Activated CD8-positive, alpha-beta memory T cell treated with anti-CD3 and anti-CD28 coated beads for 24 hours (primary cell): ENCODE measurements around the gene CABLES2.
A peak's percentile ranks its signal among the peaks of the same experiment; 100 is the strongest.

Experiments used
- DNase-seq: peaks from one replicate; pipeline ENCODE4 v3.0.0-alpha.2; 2020

The CABLES2 gene, protein sequence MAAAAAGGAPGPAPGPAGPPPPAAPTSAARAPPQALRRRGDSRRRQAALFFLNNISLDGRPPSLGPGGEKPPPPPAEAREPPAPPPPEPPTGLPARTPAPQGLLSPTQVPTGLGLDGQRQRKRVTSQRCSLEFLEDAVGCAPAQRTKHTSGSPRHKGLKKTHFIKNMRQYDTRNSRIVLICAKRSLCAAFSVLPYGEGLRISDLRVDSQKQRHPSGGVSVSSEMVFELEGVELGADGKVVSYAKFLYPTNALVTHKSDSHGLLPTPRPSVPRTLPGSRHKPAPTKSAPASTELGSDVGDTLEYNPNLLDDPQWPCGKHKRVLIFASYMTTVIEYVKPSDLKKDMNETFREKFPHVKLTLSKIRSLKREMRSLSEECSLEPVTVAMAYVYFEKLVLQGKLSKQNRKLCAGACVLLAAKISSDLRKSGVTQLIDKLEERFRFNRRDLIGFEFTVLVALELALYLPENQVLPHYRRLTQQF

DNA sequence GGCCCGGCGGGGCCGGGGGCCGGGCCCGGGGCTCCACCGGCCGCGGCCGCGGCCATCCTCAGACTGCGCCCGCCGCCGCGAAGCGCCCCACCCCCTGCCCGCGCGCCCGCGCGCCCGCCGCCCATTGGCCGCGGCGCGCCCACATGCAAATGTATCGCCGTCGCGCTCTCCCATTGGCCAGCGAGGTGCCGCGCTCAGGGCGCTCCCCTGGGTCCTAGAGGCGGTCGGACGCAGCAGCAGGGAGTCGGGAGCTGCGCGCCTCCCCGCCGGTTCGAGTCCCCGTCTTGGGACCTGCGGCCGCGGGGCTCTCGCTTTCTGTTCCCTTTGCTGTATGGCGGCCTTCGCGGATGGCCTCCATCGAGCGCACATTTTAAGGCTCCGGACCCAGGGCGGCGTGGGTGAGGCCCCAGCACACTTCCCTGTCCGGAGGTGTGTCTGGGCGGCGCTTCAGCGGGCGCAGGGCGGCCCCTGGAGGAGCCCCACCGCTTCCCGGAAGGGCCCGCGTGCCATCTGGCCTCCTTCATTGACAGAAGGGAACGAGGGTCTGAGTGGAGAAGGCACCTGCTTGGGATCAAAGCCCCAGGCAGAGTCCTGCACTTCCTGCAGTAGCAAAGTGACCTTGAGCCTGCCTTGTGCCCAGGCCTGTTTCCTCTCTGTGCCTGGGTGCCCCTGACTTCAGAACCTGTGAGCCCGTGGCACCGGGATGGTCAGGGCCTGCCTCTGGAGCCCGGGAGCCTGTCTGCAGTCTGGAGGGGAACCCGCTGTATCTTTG lies at the start of gene CABLES2:
Gene CABLES2 (minus strand): TSS at position 65 of the 772 bp plus-strand sequence. CDS start 9 bp downstream, at position 56.
- DNase-seq: peak; percentile 93

DNA sequence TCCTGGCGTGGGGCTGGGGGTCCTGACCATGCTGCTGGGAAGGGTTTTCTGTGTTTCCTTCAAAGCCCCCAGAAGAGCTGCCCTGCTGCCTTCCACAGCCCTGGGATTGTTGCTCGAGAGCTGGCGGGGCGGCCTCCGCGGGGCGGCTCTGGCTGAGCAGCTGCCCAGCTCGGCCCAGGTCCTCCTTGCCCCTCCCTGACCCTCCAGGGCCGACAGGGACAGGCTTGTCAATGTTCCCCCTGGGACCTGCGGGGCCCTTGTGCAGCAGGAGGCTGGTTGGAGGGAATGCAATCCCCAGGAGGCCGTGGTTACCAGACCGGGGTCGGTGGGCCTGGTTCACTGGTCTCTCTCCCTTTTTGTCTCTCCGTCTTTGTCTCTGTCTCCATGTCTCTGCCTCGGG lies 48.8 kb upstream of the CABLES2 start:
- no peak for DNase-seq

DNA sequence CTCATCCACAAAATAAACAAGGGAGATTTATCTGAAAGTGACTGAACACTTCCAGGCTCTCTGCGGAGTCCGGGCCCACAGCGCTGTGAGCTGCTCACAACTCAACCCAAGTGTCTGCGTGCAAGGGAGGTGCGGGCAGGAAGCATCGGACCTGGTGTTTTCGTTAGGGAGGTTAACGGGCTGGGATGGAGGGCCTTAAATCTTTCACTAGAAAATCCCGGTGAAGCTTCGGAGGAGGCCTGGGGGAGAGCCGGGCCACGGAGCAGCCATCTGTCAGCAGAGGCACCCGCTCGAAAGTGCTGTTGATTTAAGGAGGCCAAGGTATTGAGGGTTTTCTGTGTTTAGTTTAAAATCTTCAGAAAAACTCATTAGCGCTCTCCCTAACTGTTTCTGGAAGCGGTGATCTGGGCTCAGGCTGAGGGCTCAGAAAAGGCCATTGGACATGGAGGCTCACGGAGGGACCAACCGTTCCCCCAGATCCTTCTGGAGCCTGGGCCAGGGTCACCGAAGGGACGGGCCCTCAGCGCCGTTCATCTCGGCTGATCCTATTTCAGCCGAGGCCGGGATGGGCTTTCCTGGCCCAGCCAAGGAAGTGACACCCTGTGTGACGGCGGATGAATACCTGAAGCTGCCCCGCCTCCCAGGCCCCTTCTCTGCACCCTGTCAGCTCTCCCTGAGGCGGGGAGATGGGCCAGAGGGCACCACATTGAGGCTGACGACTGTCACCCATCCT lies 48.0 kb upstream of the CABLES2 start:
- DNase-seq: no peak

DNA sequence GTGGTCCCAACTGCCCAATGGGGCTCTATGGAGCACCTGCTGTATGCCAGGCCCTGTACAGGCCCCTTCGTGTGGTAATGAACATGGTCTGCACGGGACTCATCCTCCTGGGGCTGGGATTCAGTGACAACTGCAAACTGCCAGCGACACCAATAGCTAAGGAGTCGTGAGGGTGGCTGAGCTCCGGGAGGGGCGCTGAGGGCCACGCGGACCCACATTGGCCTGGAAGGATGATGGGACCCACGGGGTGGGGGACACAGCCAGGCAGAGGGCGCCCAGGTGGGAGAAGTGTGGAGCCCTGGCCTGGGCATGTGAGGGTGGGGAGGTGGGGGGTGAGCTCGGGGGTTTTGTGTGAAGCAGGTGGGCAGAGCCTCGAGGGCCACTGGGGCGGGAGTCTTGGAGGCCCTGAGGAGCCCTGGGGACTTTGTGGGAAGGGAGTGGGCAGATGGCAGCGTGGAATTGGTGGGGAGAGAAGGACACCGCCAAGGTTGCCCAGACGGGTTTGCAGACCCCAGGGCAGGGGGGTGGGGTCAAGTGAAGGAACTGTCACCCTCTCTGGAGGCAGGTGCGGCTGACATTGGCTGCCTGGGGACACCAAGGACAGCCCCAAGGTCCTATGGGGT lies 46.2 kb upstream of the CABLES2 start:
- DNase-seq: no peak

DNA sequence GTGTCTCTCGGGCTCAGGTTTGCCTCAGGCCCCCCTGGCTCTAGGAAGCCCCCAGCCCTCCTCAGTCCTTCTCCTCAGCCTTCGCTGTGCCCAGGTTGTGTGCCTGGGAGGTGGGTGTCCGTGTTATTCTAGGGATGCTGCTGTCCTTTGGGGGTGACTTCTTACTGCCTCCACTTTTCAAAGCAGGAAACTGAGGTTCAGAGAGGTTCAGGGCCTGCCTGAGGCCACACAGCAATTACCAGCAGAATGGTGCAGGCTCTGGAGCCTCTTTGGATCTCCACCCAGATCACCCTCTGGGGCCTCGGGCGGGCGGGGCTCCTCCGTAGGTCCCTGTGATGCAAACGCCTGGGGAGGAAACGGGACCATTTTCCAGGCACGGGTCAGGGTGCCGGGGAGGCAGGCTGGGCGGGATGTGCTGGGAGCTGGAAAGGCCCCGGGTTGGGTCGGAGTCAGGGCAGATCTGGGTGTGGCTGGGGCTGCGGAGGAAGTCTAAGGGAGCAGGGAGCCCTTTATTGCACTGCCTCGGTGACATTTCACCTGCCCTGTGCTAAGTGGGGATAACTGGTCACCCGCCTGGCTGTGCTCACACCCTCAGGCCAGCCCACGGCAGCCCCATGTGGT lies 45.5 kb upstream of the CABLES2 start:
- no peak for DNase-seq

DNA sequence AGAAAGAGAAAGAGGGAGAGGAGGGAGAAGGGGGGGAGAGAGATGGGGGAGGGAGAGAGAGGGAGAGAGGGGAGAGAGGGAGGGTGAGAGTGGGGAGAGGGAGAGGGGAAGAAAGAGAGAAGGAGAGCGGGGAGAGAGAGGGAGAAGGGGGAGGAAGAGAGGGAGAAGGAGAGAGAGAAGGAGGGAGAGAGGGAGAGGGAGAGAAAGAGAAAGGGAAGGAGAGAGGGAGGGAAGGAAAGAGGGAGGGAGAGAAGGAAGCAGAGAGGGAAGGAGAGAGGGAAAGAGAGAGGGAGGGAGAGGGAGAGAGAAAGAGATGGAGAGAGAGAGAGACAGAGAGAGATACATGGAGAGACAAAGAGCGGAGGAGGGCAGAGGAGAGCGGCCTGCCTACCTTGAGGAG lies 44.9 kb upstream of the CABLES2 start:
- no peak for DNase-seq

DNA sequence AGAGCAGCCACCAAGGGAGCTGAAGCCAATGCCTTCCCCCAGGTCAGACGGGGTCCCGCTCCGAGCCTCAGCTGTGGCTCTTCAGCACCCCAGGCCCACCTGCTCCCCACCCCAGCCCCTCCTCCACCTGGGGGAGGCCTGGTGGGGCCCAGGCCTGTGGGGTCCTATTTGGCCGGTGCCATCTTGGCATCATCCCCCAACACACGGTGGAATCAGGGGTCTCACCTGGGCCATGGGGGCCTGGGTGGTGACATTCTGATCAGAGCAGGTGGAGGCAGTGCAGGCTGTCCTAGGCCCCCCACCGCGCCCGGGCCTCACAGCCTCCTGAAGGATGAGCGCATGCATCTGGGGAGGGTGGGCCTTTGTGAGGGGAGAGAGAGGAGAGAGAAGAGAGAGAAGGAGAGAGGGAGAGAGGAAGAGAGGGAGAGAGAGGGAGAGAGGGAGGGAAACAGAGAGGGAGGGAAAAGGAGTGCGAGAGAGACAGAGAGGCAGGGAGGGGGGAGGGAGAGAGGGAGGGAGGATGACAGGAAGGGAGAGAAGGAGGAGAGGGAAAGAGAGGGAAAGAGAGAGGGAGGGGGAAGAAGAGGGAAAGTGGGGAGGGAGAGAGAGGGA lies 44.2 kb upstream of the CABLES2 start:
- no peak for DNase-seq

DNA sequence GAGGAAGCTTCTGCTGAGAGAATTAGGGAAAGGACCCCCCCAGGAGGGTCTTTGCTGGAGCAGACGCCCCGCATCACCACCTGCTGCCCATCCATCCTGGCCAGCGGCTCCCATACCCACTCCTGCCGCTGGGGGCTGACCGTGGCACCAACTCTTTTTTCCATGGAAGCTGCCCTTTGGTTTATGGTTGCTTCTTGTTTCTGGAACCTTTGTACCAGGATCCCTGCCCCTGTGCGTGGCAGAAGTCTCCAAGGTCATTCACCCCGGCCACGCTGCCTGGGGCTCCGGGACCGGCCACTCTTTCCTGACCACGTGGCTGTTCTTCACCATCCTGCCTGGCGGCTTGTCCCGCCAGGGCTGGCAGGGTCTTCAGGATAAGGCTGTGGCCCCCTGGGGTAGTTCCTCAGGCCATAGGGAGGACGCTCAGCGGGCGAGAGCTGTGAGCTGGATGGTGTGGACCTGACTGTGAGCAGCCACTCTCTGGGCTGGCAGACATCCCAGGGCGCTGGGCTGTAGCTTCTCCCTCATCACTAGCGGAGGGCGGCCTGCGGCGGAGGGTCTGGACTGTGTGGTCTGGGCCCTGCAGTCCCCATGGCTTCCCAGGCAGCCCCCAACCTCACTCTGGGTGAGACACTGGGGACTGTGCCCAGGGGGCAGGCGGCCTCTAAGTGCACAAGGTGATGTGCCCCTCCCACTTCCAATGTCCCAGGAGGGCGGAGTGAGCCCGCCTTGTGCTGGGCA lies 43.0 kb upstream of the CABLES2 start:
- no peak for DNase-seq

DNA sequence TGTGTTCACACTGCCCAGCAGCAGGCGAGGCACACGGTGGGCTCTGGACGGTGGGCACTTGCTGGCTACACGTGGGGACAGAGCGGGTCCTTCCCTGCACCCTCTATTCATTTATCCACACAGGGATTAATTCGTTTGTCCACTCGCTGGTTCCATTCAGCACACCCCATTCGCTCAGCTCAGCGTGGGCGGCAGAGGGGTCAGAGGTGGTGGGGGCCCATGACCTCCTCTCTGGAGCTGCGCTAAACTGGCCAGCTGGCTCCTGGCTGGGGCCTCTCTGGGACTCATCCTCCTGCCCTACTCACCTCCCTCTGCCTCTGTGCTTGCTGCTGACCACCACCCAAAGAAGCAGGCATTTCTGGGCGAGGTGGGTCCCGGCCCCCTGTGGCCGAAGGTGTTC lies 41.7 kb upstream of the CABLES2 start:
- no peak for DNase-seq

DNA sequence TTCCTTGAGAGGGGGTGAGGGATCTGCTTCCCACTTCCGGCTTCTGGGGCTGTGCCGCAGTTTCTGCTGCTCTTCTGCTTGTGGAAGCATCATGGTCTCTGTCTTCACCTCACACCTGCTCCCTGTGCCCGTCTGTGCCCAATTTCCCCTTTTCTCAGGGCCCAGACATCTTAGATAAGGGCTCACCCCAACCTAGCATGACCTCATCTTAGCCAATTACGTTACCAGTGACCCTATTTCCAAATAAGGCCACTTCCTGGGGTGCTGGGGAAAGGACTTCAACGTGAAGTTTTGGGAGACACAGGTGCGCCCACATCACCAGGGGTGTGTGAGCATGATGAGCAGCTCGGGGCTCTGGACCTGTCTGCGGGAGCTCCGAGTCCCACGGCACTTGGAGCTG lies 41.0 kb upstream of the CABLES2 start:
- no peak for DNase-seq

DNA sequence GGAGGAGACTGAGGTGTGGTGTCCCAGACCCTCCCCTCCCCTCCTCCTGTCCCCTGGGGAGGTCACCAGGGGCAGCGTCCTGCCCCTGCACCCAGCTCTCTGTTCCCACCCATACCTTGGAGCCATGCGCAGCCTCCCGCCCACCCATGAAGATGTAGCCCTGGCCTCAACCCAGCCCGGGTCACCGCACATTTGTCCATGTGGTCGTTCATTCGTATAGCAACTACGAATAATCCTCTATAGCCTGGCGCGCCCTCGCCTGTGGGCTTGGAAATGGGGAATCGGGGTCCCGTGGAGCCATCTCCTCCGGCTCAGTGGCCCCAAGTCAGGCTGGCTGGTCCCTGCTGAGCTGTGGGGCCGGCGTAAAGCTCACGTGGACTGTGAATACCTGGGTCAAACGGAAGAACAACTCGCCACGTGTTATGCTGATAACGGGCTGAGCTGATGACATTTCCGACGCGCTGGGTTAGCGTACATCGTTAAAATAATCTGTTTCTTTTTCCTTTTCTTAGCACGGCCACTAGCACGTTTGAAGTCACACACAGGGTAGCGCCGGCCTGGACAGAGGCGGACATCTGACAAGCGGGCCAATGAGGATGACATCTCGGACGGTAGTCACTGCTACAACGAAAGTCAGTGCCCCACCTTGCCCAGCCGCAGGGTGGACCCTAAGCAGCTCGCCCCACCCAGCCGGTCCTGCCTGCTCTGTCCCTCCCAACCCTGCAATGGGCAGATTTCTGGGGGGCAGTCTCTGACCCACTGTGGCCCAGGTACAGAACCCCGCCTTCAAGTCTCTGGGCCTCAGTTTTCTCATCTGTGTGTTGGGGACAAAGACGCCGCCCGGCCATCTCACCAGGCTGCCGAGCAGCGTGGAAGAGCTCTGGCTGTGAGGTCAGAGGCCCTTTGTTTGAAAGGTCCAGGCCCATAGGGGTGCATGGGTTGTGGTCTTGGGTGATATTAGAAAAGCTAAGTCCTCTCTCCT lies 40.1 kb upstream of the CABLES2 start:
- DNase-seq: no peak

DNA sequence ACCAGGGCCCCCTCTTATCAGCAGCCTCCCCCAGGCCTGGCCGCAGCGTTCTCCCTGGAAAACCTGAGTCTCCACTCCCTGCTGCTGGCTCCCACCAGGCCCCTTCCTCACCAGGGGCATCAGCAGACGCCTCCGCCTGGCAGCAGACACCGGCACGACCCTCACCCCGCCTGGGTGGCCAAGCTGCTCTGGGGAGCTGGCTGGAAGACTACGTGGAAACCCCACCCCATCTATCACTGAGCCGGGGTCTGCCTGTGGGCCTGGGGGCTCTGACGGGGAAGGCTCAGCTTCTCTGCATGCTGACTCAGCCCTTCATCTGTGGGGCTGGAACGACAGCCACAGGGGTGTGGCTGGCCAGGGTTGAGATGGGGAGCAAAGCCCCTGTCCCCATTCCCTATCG lies 39.4 kb upstream of the CABLES2 start:
- no peak for DNase-seq

DNA sequence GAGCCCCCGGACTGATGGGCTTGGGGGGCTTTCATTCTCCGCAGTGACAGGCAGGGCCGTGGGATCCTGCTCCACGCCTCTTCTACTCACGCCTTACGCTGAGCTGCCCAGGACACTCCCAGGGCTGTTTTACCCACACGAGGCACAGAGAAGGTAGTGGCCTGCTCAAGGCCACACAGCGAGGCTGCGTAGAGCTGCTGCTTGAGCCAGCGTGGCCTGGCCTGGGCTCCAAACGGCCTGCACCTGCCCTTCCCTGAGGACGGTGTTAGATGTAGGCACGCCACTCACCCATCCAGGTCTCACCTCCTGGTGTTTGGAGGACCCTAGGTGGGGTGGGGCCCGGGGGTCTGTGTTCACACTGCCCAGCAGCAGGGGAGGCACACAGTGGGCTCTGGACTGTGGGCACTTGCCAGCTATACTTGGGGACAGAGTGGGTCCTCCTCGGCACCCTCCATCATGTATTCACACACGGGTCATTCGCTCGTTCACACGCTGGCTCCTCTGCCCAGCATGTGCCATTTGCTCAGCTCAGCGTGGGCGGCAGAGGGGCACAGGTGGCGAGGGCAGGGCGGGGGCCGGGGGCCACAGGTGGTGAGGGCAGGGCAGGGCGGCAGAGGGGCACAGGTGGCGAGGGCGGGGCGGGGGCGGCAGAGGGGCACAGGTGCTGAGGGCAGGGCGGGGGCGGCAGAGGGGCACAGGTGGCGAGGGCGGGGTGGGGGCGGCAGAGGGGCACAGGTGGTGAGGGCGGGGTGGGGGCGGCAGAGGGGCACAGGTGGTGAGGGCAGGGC lies 38.7 kb upstream of the CABLES2 start:
- no peak for DNase-seq

DNA sequence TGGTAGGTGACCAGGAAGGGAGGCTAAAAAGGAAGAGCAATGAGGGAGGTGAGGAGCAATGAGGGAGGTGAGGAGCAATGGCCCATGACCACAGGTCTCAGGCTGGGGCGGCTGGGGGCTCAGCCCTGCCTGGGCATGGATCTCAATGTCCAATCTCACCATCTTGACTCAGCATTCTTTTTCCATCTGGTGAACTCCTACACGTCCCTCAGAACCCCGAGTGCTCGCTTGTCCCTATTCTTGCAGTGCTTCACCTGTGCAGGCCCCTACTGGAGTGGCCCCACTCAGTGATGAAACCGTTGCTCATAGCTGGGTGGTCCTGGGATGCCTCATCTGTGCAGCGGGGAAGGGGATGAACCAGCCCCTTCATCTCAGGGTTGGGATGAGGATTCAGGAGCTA lies 37.2 kb upstream of the CABLES2 start:
- no peak for DNase-seq

DNA sequence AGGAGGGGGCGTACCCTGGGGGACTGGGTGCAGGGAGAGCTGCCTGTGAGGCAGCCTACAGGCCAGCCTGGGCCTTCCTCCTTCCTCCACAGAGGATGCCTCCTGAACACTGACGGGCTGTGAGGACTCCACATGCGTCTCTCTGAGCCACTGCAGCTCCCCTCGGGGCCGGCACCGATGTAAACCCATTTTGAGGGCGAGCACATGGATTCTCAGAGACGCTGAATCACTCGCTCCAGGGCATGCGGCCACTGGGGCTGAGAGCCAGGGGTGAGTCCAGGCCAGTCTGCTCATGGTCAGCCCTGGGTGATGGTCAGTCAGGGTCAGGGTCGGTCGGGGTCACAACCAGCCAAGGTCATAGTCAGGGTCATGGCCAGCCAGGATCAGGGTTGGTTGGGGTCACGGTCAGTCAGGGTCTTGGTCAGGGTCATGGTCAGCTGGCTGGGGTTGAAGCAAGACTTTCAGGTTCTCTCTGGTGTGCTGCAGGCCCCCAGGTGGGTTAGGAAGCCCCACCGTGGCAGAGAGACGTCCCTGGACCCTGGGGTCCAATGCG lies 35.0 kb upstream of the CABLES2 start:
- DNase-seq: no peak

DNA sequence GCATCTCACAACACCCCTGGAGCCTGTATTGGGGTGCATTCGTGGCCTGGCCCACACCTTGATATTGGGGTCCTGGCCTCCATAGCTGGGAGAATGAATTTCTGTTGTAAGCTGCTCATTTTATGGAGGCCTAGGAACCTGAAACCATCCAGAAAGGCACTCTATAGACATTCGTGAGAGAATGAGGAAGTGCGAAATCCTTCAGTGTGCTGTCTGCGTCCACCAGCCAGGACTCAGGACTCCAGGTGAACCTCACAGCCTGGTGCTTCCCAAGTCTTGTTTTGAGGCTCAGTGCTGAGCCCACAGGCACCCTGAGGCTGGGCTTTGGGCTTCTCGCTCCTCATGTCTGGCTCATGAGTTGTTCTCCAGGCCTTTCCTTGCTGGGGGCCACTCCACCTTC lies 32.1 kb upstream of the CABLES2 start:
- no peak for DNase-seq

DNA sequence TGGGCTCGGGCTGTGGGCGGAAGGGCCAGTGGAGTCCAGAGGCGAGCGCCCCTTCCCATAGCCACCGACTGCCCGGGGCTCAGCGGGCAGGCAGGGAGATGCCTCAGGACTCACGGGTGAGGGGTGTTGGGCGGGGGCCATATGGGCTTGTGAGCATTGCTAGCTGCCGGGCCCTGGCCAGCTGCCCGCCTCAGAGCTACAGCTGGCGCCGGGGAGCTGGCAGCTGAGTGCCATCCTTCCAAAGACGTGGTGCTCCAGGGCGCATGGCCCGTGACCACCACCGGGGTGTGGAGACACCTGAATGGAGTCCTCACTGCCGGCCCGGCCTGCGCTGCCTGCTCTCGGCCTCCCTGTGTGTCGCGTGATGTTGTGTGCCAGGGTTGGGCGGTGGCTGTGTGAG lies 30.8 kb upstream of the CABLES2 start:
- no peak for DNase-seq

DNA sequence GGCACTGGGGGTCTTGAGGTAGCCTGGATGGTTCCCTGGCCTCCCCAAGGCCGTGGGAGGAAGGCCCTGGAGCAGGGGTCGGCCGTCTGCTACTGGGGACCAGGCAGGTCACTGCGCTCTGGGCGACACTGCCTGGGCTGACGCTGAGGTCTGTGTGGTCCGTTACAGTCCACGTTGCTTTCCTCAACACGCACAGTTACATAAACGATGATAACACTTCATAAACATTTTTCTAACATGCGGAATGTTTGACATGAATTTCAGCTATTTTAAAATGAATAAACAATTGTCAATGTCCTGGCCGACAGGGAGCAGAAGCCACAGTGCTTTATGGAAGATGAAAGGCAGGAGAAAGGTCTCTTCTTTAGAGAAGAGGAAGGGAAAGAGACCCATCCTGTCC lies 30.4 kb upstream of the CABLES2 start:
- DNase-seq: no peak

DNA sequence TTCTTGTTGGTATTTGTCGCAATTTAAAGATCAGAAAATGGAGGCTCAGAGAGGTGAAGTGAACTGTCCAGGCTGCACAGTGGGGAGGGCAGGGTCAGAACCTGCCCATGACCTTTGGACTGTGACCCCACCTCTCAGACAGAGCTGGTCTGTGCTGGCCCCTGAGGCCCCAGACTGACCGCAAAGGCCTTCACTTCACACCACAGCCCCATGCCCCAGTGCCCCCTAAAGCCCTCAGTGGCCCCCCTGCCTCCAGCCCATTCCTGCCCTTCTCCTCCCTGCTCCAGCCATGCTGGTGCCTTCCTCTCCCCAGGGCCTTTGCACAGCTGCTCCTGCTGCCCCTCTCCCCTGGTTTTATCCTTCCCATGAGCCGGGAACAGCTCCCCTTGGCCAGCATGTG lies 29.6 kb upstream of the CABLES2 start:
- no peak for DNase-seq
